Muscle of leg (tissue), 11 donors: Measurements from ENCODE around the gene TNKS1BP1. TPM values are rescaled to one million over a fixed set of nuclear protein-coding genes. Genes with fewer than 3 reads are reported as not detected.

Experiments used
- DNase-seq: peaks from one replicate; pipeline ENCODE4 v3.0.0; 2013
- H3K27ac ChIP-seq: one replicate; pipeline ENCODE4 v1.5.1; 2013; ENCODE audit warnings: mild to moderate bottlenecking, low read length, control low read depth
- H3K27me3 ChIP-seq: one replicate; pipeline ENCODE4 v1.6.1; 2013; ENCODE audit warnings: low read length; ENCODE audit not compliant: control insufficient read depth, insufficient read depth
- H3K36me3 ChIP-seq: one replicate; pipeline ENCODE4 v1.6.1; 2013; ENCODE audit warnings: low read length; ENCODE audit not compliant: control insufficient read depth, insufficient read depth
- H3K4me1 ChIP-seq: one replicate; pipeline ENCODE4 v1.6.1; 2013; ENCODE audit warnings: low read length; ENCODE audit not compliant: control insufficient read depth, insufficient read depth
- H3K4me3 ChIP-seq: one replicate; pipeline ENCODE4 v1.5.1; 2013; ENCODE audit warnings: low read length, control low read depth
- H3K9me3 ChIP-seq: replicated peaks from 2 replicates; pipeline ENCODE4 v1.6.1; 2013; ENCODE audit warnings: low read depth, low read length; ENCODE audit not compliant: control insufficient read depth
- WGBS: methylation state at CpG from one replicate; pipeline ENCODE4 v1.1.5; 2013; ENCODE audit warnings: missing lambda C conversion rate; ENCODE audit not compliant: insufficient coverage; 5-methylcytosine and 5-hydroxymethylcytosine counted together
- polyA plus RNA-seq, 8 donors: library from polyadenylated mRNA; unstranded; fragments of 120-200 nt; gene quantifications; one replicate each; pipeline versions ENCODE4 v1.2.1 to v1.2.3, GENCODE V29; 2013; ENCODE audit warnings: inconsistent platforms in 1 of 8, low replicate concordance in 1 of 8; ENCODE audit not compliant: insufficient read length in 8 of 8, insufficient read depth in 1 of 8
- total RNA-seq: library from RNA; stranded (reverse); fragments of 120-200 nt; gene quantifications from one replicate; pipeline ENCODE4 v1.2.4, GENCODE V29; 2013

TNKS1BP1 gene
- total and polyA plus RNA-seq, 9 donors: 67.2 to 120 (median 108) TPM

DNA sequence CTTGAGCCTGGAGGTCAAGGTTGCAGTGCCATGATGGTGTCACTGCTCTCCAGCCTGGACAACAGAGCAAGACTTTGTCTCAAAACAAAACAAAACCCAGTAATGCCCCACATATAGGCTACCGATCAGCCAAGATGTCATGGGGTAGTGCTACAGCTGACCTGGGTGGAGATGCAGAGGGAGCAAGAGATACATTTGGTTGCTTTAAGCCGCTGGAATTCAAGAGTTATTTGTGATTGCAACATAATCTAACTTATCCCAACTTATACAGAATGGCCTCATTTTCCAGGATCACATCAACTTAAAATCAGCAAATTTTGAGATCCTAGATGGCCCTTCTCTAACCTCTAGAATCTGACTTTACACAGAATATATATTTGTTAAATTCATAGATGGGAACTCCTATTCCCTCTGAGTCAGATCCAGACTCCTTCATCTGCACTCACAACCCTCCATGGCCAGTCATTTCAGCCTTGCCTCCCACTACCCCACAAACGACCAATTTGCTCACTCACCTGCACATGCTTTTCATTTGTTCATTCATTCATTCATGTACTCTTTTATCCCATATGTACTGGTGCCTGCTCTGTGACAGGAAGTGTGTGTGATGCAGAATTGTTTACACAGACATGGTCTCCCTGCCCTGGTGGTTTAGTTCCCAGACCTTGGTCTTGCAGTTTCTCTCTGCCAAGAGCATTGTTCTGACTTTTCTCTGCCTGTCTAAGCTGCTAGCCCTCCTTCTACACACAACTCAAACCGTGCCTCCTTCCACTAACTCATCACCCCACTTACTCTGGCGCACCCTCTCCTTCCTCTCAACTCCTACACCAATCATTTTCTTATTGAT, 63.6 kb downstream of the TNKS1BP1 start:
- Histone ChIP-seq H3K4me1 (no peaks in the 10 kb centered on the region), H3K36me3 (no peaks in the 10 kb centered on the region), H3K27ac (peak overlapping the region; percentile 13), H3K27me3 (no peaks in the 10 kb centered on the region), H3K4me3 (no peak overlapping the region), H3K9me3 (peaks cover 4% of the 10 kb centered on the region)
- no peak for DNase-seq
- 26% methylated on average over 3 of the region's 5 CpGs for WGBS

DNA sequence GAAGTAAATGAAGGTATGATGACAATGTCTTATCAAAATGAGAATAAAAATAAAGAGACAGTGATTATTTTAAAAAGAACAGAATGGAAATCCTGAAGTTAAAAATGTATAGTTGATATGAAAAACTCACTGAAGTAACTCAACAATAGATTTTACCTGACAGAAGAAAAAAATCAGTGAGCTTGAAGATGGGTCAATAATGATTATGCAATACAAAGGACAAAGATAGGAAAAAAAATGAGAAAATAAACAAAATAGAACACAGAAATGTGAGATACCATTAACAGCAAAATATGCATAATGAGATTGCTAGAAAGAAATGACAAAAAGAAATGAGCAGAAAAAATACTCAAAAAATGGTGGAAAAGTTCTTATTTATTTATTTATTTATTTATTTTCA, 68.6 kb downstream of the TNKS1BP1 start:
- no peaks in the 10 kb centered on the region for H3K27me3 ChIP-seq
- H3K4me3 ChIP-seq: no peak overlapping the region
- DNase-seq: no peak
- H3K9me3 ChIP-seq: peaks cover 4% of the 10 kb centered on the region
- H3K27ac ChIP-seq: no peak overlapping the region
- peaks cover 4% of the 10 kb centered on the region for H3K4me1 ChIP-seq
- no peaks in the 10 kb centered on the region for H3K36me3 ChIP-seq

DNA sequence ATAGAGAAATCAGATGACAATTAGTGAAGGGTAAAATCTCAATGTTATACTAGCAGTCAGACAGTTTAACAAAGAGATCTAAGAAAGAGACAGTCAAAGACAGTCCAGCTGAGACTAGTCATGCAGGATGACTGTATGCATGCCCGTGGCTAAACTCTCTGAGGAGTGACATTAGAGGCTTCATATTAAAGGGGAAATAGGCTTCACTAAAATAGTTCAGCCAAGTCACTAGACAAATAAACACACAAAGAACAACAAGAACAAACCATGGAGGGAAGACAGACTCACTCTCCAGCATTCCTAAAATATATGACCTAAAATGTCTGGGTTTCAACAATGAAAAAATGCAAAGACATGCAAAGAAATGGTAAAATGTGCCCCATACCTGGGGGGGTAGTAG, 69.1 kb downstream of the TNKS1BP1 start:
- no peak overlapping the region for H3K27ac ChIP-seq
- H3K9me3 ChIP-seq: peaks cover 4% of the 10 kb centered on the region
- no peaks in the 10 kb centered on the region for H3K36me3 ChIP-seq
- H3K27me3 ChIP-seq: no peaks in the 10 kb centered on the region
- no peak for DNase-seq
- no peak overlapping the region for H3K4me3 ChIP-seq
- WGBS: no CpG with 5 or more reads among the region's 1 CpG
- H3K4me1 ChIP-seq: peaks cover 4% of the 10 kb centered on the region

DNA sequence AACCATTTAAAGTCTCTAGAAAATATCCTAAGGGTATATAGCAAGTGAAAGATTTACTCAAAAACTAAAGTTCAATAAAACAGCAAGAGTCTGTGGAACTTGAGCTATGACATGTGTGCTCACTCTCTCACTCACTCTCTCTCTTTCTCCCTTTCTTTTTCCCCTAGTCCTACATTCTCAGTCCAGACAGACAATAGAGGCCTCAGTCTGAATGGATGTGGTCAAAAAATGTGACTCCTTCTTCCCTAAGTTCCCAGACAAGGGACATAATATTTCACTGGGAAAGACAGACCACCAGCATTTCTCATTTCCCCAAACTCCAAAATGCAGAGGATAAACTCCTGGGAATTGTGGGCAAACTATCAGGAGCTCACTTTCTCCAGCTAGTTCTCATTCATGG, 70.1 kb downstream of the TNKS1BP1 start:
- no peak overlapping the region for H3K4me3 ChIP-seq
- H3K4me1 ChIP-seq: peaks cover 4% of the 10 kb centered on the region
- no peak for DNase-seq
- H3K9me3 ChIP-seq: peaks cover 4% of the 10 kb centered on the region
- no peak overlapping the region for H3K27ac ChIP-seq
- no peaks in the 10 kb centered on the region for H3K27me3 ChIP-seq
- no peaks in the 10 kb centered on the region for H3K36me3 ChIP-seq

DNA sequence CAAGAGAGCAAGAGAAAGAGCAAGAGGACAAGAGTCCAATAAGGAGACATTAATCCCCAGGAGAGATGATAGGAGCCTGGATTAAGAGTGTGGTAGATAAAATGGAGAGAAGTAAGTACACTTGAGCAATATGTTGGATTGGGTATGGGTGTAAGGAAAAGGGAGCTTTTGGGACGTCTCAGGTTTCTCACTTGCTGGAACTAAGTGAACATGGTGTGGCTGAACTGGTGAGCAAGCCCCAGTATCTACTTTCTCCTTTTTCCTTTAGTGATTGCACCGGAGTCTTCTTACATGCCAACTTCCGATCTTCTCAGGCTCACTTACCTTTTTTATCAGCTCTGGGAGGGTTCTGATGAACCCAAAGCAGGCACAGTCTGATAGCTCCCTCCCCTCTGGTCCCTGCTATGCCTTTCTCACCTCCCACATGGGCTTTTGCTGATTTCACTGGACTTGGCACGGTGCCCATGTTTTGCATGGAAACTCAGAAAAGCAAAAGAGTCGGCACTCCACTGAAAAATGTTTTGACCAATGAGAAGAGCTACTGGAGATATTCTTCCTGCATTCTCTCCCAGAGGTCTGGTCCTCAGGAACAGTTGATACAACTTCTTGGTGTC, 73.2 kb downstream of the TNKS1BP1 start:
- Histone ChIP-seq H3K36me3 (no peaks in the 10 kb centered on the region), H3K27me3 (no peaks in the 10 kb centered on the region), H3K4me1 (peaks cover 10% of the 10 kb centered on the region), H3K4me3 (no peak overlapping the region), H3K27ac (no peak overlapping the region), H3K9me3 (peaks cover 2% of the 10 kb centered on the region)
- peak; percentile 58 for DNase-seq
- 32% methylated on average over 4 of the region's 5 CpGs for WGBS

DNA sequence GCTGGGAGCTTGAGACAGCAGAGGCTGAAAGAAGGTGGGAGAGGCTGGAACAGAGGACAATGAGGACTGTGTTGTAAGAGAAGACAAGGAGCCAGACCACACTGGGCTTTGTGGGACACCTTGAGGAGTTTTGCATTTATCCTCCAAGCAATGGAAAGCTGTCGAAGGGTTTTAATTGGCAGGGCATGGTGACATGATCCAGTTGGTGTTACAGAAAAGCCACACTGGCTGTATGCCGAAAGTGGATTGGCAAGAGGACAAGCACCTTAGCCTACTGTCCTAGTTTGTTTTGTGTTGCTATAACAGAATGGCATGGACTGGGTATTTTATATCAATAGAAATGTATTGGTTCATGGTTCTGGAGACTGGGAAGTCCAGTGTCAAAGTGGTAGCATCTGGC, 73.7 kb downstream of the TNKS1BP1 start:
- WGBS: 69% methylated on average over 2 of the region's 2 CpGs
- no peak for DNase-seq
- Histone ChIP-seq H3K36me3 (no peaks in the 10 kb centered on the region), H3K27me3 (no peaks in the 10 kb centered on the region), H3K9me3 (no peaks in the 10 kb centered on the region), H3K4me3 (no peak overlapping the region), H3K27ac (no peak overlapping the region), H3K4me1 (peaks cover 10% of the 10 kb centered on the region)

Other genes starting within 250 kb of the TNKS1BP1 start
- gene LRRC55, start 143.0 kb downstream of the TNKS1BP1 start, total RNA-seq: 0.31 TPM
- 1 to 10 TPM in 3 of 8 donors, under 1 TPM in 5; 0.82 to 1.7 (median 0.91) TPM for gene LRRC55, start 143.0 kb downstream of the TNKS1BP1 start, polyA plus RNA-seq
- gene APLNR, start 87.7 kb downstream of the TNKS1BP1 start, total RNA-seq: 43.2 TPM
- 100 to 1,000 TPM in 4 of 8 donors, 10 to 100 TPM in 4; 80.8 to 113 (median 97.2) TPM for gene APLNR, start 87.7 kb downstream of the TNKS1BP1 start, polyA plus RNA-seq
- 64.3 TPM for gene SSRP1, start 10.9 kb upstream of the TNKS1BP1 start, total RNA-seq
- gene SSRP1, start 10.9 kb upstream of the TNKS1BP1 start, polyA plus RNA-seq: 100 to 1,000 TPM in 7 of 8 donors, 10 to 100 TPM in 1; 98.6 to 135 (median 111) TPM
- 1.5 TPM for gene P2RX3, start 13.4 kb upstream of the TNKS1BP1 start, total RNA-seq
- 1 to 10 TPM; 1.3 to 5.2 (median 2.5) TPM for gene P2RX3, start 13.4 kb upstream of the TNKS1BP1 start, polyA plus RNA-seq
- gene PRG3, start 56.2 kb upstream of the TNKS1BP1 start, total RNA-seq: 0.22 TPM
- gene PRG3, start 56.2 kb upstream of the TNKS1BP1 start, polyA plus RNA-seq: 1 to 10 TPM in 1 of 8 donors, under 1 TPM in 5, not detected in 2; 0.14 to 1.3 (median 0.42) TPM
- 1.0 TPM for gene PRG2, start 65.7 kb upstream of the TNKS1BP1 start, total RNA-seq
- 1 to 10 TPM in 4 of 8 donors, under 1 TPM in 4; 0.35 to 3.8 (median 0.89) TPM for gene PRG2, start 65.7 kb upstream of the TNKS1BP1 start, polyA plus RNA-seq
- gene SLC43A3, start 102.2 kb upstream of the TNKS1BP1 start, total RNA-seq: 27.1 TPM
- 10 to 100 TPM; 19.9 to 43.5 (median 29.6) TPM for gene SLC43A3, start 102.2 kb upstream of the TNKS1BP1 start, polyA plus RNA-seq
- gene RTN4RL2, start 135.6 kb upstream of the TNKS1BP1 start, total RNA-seq: 2.0 TPM
- 10 to 100 TPM; 11.2 to 27.2 (median 20.4) TPM for gene RTN4RL2, start 135.6 kb upstream of the TNKS1BP1 start, polyA plus RNA-seq
- 12.2 TPM for gene SLC43A1, start 190.8 kb upstream of the TNKS1BP1 start, total RNA-seq
- 10 to 100 TPM in 4 of 8 donors, 1 to 10 TPM in 4; 7.1 to 12.5 (median 10.1) TPM for gene SLC43A1, start 190.8 kb upstream of the TNKS1BP1 start, polyA plus RNA-seq
- gene TIMM10, start 205.8 kb upstream of the TNKS1BP1 start, total RNA-seq: 44.1 TPM
- 10 to 100 TPM; 36.3 to 61.9 (median 37.8) TPM for gene TIMM10, start 205.8 kb upstream of the TNKS1BP1 start, polyA plus RNA-seq
- gene SMTNL1, start 212.6 kb upstream of the TNKS1BP1 start, total RNA-seq: 143 TPM
- 100 to 1,000 TPM in 7 of 8 donors, 10 to 100 TPM in 1; 93.2 to 258 (median 197) TPM for gene SMTNL1, start 212.6 kb upstream of the TNKS1BP1 start, polyA plus RNA-seq
- gene UBE2L6, start 242.7 kb upstream of the TNKS1BP1 start, total RNA-seq: 18.5 TPM
- gene UBE2L6, start 242.7 kb upstream of the TNKS1BP1 start, polyA plus RNA-seq: 10 to 100 TPM; 19.9 to 25.6 (median 22.5) TPM